Adipocyte (in vitro differentiated cells): ENCODE measurements around the gene GRN.
A peak's percentile ranks its signal among the peaks of the same experiment; 100 is the strongest.

ENCODE experiments used
- DNase-seq: peaks from one replicate; pipeline ENCODE4 v3.0.0-alpha.2; 2015; ENCODE audit warnings: low read depth
- H3K27me3 ChIP-seq: replicated peaks from 2 replicates; pipeline ENCODE4 v1.7.0; 2013; ENCODE audit warnings: mild to moderate bottlenecking, low read length, moderate library complexity; ENCODE audit not compliant: control insufficient read depth, insufficient read depth
- H3K36me3 ChIP-seq: 2 replicates; pipeline ENCODE4 v1.7.0; 2013; ENCODE audit warnings: low read length, mild to moderate bottlenecking, moderate library complexity; ENCODE audit not compliant: control insufficient read depth, insufficient read depth, severe bottlenecking
- H3K4me1 ChIP-seq: 2 replicates; pipeline ENCODE4 v1.7.0; 2013; ENCODE audit warnings: mild to moderate bottlenecking, low read length, moderate library complexity; ENCODE audit not compliant: control insufficient read depth, insufficient read depth
- H3K4me3 ChIP-seq: 2 replicates; pipeline ENCODE4 v1.7.0; 2013; ENCODE audit warnings: mild to moderate bottlenecking, low read length, moderate library complexity
- H3K9ac ChIP-seq: 2 replicates; pipeline ENCODE4 v1.7.0; 2013; ENCODE audit warnings: mild to moderate bottlenecking, low read length, moderate library complexity
- H3K9me3 ChIP-seq: 2 replicates; pipeline ENCODE4 v1.7.0; 2013; ENCODE audit warnings: mild to moderate bottlenecking, low read length, moderate library complexity; ENCODE audit not compliant: control insufficient read depth

Gene GRN

DNA sequence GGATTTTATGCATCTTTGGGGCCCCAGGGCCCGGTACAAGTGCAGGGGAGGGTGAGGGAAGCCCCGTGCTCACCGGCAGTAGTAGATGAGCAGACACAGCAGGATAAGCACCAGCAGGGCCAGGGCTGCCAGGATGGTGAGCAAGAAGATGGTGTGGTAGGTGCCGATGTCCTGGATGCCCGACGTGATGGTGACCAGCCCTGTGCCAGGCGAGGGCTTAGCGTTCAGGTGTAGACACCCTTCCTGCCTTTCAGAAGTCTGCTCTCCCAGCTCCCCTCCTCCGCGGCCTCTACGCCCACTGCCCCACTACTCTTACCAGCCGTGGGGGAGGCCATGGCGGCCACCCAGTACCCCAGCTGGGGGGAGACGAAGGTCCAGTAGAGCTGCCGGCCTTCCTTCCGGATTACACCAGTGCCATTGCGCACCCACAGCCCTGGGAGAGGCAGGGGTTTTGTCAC is 10.6 kb downstream of the GRN start:
- Histone ChIP-seq H3K27me3 (no peaks in the 10 kb centered on the region), H3K4me1 (peaks cover under 1% of the 10 kb centered on the region), H3K36me3 (peaks cover 23% of the 10 kb centered on the region), H3K4me3 (no peak overlapping the region), H3K9ac (no peak overlapping the region), H3K9me3 (no peaks in the 10 kb centered on the region)
- no peak for DNase-seq

DNA sequence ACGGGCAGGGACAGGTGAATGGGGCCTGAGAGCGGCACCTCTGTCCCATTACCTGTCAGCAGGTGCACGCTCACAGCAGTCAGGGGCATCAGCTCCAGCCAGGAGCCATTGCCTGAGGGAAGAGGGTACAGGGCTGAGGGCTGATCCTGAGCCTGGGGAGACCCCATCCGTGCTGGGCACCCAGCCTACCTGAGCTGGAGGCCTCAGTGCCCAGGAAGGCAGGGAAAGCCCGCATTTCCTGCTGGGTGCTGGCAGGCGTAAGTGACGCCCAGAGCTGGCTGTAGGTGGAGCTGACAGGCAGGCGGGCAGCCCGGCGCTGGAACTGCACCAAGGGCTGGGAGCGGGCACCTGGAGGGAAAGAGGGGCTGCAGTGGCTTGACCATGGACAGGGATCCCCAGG is 11.1 kb downstream of the GRN start:
- Histone ChIP-seq H3K27me3 (no peaks in the 10 kb centered on the region), H3K4me1 (peaks cover 6% of the 10 kb centered on the region), H3K9ac (no peak overlapping the region), H3K36me3 (peaks cover 19% of the 10 kb centered on the region), H3K9me3 (no peaks in the 10 kb centered on the region), H3K4me3 (no peak overlapping the region)
- no peak for DNase-seq

DNA sequence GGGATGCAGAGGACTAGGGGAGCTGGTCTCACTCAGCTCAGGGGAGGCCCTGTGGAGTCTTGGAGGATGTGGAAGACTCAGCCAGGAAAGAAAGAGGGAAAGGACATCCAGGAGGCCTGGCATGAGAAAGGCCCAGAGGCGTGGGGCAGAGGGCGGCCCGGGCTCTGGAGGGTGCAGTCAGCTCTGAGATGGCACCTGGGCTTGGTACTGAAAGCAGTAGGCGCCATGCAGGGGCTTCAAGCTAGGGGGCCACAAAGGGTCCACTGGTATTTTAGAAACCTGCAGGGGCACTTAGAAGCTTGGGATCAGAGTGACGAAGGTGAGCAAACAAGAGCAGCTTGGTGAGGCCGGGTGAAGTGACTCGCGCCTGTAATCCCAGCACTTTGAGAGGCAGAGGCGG is 13.0 kb downstream of the GRN start:
- Histone ChIP-seq H3K27me3 (no peaks in the 10 kb centered on the region), H3K9me3 (no peaks in the 10 kb centered on the region), H3K36me3 (peaks cover 1% of the 10 kb centered on the region), H3K4me3 (no peak overlapping the region), H3K9ac (no peak overlapping the region), H3K4me1 (peaks cover 11% of the 10 kb centered on the region)
- DNase-seq: no peak

DNA sequence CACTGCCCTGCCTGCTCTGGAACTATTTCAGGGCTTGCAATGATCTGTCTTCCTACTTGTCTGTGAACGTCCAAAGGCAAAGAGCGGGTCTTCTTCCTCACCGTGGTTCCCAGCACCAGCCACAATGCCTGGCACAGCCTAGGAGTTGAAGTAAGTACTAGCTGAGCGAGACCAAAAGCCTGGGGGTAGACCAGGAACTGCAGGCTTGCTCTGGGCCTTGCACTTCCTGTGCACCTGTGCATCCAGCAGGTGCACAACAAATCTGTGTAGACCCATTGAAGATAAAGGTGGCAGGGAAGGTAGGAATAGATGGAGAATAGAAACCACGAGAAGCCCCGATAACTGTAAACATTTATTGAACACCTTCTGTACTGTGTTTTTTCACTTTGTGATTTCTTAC is 13.9 kb downstream of the GRN start:
- Histone ChIP-seq H3K9me3 (no peaks in the 10 kb centered on the region), H3K27me3 (no peaks in the 10 kb centered on the region), H3K36me3 (no peaks in the 10 kb centered on the region), H3K9ac (no peak overlapping the region), H3K4me1 (peaks cover 11% of the 10 kb centered on the region), H3K4me3 (no peak overlapping the region)
- DNase-seq: no peak

DNA sequence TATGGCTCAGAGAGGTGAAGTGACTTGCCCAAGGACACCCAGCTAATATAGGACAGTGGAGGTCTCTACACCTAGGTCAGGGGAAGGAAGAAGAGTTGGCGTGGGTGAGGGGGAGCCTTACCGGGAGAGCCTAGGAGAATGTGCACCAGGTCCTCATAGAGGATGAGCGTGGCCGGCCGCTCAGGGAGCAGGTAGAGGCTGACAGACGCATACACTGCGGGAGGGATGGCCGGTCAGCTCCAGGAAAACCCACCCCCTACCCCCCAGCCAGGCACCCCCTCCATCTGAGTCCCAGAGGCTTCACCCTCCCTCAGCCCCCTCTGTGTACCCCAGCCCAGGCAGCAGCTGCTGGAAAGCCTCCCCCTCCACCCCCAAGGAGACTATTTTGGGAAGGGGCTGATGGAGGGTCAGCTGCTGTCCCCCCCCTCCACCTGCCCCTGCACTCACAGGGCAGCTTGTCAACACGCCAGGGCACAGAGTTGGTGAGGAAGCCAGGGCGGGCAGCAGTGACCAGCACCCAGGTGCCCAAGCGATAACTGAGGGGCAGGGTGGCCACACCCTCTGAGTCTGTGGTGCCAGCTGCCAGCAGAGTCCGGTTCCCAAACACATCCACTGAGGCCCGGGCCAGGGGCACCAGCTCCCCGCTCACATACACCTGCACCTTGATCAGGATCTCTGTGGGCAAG is 14.5 kb downstream of the GRN start:
- Histone ChIP-seq H3K9me3 (no peaks in the 10 kb centered on the region), H3K36me3 (no peaks in the 10 kb centered on the region), H3K27me3 (no peaks in the 10 kb centered on the region), H3K4me1 (peaks cover 11% of the 10 kb centered on the region), H3K9ac (no peak overlapping the region), H3K4me3 (no peak overlapping the region)
- DNase-seq: no peak

DNA sequence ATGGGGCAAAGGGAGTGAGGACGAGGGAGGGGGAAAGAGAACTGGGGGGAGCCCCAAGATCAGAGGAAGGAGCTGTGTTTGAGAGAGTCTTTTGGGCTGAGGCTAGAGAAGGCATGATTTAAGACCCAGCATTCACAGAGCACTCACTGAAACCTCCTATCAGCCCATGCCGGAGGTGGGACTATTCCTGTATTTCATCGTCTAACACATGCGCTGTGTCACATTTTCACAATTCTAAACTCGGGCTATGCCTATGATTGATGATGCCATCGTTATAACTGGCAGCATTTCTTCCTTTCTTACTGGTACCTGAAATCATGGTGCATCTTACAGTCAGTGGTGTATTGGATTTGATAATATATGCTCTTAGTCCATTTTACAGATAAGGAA is 15.0 kb downstream of the GRN start:
- H3K9ac ChIP-seq: no peak overlapping the region
- no peaks in the 10 kb centered on the region for H3K27me3 ChIP-seq
- peaks cover 15% of the 10 kb centered on the region for H3K4me1 ChIP-seq
- no peak for DNase-seq
- no peaks in the 10 kb centered on the region for H3K9me3 ChIP-seq
- no peaks in the 10 kb centered on the region for H3K36me3 ChIP-seq
- no peak overlapping the region for H3K4me3 ChIP-seq

DNA sequence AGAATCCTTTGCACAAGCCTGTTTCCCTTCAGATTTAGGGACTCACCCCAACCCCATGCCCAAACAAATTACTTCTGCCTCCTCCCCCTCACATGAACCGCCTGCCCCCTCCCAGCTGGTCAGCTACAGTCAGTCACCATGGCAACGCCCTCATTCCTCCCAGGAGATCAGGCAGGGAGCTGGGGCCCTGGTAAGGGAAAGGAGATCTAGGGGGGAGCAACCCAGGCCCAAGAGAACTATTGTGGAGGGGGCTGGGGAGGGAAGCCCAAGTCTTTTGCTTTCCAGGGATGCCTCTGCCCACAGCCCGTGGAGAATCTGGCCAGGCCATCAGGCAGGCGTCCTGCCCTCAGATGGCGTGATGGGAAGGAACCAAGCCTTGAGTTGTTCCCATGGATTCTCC is 15.7 kb downstream of the GRN start:
- no peaks in the 10 kb centered on the region for H3K27me3 ChIP-seq
- H3K4me3 ChIP-seq: no peak overlapping the region
- H3K9me3 ChIP-seq: no peaks in the 10 kb centered on the region
- no peak overlapping the region for H3K9ac ChIP-seq
- DNase-seq: peak; percentile 86
- no peaks in the 10 kb centered on the region for H3K36me3 ChIP-seq
- peaks cover 20% of the 10 kb centered on the region for H3K4me1 ChIP-seq

DNA sequence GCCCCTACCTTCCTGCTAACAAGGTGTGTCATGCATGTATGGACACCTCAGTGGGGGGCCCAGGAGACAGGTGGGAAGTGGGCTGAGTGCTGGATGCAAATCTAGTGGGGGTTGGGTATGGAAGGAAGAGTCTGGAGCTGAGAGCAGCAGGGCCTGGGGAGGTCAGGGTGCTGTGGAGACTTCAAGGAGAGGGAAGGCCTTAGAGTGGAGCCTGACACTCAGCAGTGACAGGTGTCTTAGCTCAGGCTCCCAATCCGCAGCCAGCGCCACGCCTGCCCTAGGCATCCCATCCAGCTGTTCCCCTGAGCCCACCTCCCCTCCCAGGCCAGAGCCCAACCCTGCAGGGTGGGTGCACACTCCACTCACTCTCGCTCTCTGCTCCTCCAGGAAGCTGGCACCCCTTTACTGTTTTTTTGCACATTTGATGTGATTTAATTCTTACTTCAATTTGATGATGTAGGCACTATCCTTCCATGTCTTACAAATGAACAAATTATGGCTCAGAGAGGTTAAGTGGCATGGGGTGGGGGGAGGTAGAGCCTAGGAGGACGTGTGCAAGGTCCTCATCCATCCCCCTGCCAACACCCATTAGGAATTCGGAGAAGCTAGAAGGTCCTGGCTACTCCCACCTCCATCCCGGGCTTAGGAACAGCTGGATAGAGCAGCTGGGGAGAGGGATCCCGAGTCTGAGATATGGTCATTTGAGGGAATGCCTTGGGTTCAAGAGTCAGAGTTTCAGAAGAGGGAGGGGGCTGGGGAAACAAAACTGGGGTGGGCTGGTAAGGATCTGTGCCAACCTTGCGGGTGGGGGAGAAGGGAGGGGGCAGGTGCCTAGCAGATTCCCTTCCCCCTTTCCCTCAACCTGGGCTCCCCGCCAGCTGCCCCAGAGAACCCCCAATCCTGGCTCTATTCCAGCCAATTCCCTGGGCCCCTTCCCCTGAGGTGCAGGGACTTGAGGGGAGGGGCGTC is 16.5 kb downstream of the GRN start:
- H3K36me3 ChIP-seq: no peaks in the 10 kb centered on the region
- peaks cover 20% of the 10 kb centered on the region for H3K4me1 ChIP-seq
- H3K9me3 ChIP-seq: no peaks in the 10 kb centered on the region
- no peak overlapping the region for H3K4me3 ChIP-seq
- DNase-seq: no peak
- no peaks in the 10 kb centered on the region for H3K27me3 ChIP-seq
- H3K9ac ChIP-seq: no peak overlapping the region

DNA sequence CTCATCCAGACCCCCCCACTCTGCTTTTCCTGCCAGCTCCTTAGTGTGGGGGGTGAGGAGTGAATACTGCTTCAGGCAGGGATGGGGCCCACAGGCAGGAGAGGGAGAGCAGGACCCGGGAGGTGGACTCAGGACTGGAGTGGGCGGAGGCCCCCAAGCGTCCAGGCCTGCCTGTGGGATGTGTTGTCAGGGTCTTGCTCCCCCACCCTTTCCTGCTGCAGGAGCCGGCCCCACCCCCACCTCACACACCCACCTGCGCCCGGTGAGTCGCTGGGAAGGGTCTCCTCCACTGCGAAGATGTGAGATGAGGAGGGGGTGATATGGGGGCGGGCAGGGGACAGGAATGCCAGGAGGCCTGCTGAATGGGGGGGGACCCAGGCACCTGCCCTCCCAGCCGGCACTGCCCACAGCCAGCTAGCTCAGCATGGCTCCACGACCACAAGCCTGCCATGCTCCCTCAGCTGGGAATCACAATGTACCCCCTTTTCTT is 17.4 kb downstream of the GRN start:
- H3K36me3 ChIP-seq: no peaks in the 10 kb centered on the region
- H3K9me3 ChIP-seq: no peaks in the 10 kb centered on the region
- peak overlapping the region; percentile 85 for H3K9ac ChIP-seq
- peaks cover 20% of the 10 kb centered on the region for H3K4me1 ChIP-seq
- peak; percentile 21 for DNase-seq
- peaks cover 6% of the 10 kb centered on the region for H3K27me3 ChIP-seq
- H3K4me3 ChIP-seq: peak overlapping the region; percentile 83

DNA sequence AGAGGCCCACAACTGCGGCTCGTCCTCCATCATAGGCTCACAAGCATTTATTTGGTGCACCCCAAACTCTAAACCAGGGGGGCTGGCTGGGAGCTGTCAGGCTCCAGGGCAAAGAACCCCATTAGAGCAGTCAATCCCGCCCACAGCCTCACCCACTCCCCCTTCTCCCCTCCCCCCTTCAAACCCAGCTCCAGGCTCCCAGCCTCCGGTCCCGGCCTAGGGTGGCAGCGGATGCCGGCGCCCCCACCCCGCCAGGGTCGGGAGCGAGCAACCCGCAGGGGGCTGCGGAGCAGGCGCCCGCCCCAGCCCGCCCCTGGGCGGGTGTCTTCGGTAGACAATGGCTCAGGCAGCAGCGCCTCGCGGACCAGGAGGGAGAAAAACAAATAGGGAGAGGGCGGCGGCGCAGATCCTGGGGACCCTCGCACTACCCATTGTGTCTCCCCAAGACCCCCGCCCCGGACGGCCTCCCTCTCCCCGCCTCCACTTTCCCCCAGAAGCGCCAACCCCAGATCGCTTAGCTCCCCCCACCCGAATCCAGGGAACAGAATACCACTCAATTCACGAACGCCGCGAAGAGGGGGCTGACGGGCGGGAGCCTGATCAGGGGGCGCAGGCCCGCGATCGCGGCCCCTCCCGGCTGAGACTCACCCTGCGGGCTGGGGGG is 18.0 kb downstream of the GRN start:
- Histone ChIP-seq H3K9ac (peak overlapping the region; percentile 85), H3K4me1 (peaks cover 20% of the 10 kb centered on the region), H3K4me3 (peak overlapping the region; percentile 83), H3K9me3 (no peaks in the 10 kb centered on the region), H3K27me3 (peaks cover 8% of the 10 kb centered on the region), H3K36me3 (no peaks in the 10 kb centered on the region)
- DNase-seq: peak; percentile 53

DNA sequence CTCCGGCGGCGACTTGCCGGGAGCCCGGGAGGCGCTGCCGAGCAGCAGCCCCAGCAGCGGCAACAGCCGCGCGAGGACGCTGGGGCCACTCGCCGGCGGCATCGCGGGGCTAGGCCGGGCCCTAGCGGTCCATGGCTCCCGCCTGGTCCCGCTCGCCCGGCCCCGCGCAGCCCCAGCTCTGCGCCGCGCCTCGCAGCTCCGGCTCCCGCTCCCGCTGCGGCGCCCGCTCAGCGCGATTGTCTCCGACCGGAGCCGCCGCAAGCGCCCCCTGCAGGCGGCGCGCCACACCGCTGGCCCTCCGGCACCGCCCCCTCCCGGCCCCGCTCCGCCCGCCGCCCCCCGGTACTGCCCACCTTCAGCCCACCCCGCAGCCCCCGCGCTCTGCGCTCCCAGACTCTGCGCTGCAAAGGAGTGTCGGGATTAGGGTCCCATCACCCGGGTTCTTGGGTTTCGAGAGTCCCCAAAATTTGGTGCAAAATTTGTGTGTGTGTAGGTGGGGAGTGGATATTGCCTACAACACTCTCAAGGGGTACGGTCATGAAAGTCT is 18.6 kb downstream of the GRN start, which contains the start of gene FAM171A2:
Gene FAM171A2 (minus strand): TSS at position 241 of the 547 bp plus-strand sequence. CDS start 139 bp downstream, at position 102.
- DNase-seq: peak; percentile 87
- Histone ChIP-seq H3K9me3 (no peaks in the 10 kb centered on the region), H3K4me3 (peak within 1 kb of the TSS; percentile 83), H3K36me3 (no peaks in the 10 kb centered on the region), H3K9ac (peak within 1 kb of the TSS; percentile 85), H3K27me3 (peaks cover 8% of the 10 kb centered on the region), H3K4me1 (peaks cover 20% of the 10 kb centered on the region)
